ENCODE measurements around the gene SMIM5.

GRCh38 chr17:75661531-75661930 is 28.3 kb downstream of the SMIM5 start:
- TF ChIP-seq CTCF (IDR thresholded peaks at IDR 0.05) (no peak), EZH2 (IDR thresholded peaks at IDR 0.05) (no peak)

All from neural progenitor cell (in vitro differentiated cells).